C4-2B (cell line): Measurements from ENCODE around the gene MEAK7.

Experiments
- H3K27ac ChIP-seq: fragments of 450-650 bp; 2 replicates; pipeline ENCODE4 v1.5.1; 2017
- ZFX ChIP-seq: fragments of 450-650 bp; IDR thresholded peaks from 2 replicates; pipeline ENCODE4 v1.6.1; 2017
- TF ChIP-seq, protein P1 (sequence below): fragments of 450-650 bp; conservative IDR thresholded peaks from 2 replicates; pipeline ENCODE4 v1.5.1; 2017; ENCODE audit warnings: mild to moderate bottlenecking

The MEAK7 gene

DNA sequence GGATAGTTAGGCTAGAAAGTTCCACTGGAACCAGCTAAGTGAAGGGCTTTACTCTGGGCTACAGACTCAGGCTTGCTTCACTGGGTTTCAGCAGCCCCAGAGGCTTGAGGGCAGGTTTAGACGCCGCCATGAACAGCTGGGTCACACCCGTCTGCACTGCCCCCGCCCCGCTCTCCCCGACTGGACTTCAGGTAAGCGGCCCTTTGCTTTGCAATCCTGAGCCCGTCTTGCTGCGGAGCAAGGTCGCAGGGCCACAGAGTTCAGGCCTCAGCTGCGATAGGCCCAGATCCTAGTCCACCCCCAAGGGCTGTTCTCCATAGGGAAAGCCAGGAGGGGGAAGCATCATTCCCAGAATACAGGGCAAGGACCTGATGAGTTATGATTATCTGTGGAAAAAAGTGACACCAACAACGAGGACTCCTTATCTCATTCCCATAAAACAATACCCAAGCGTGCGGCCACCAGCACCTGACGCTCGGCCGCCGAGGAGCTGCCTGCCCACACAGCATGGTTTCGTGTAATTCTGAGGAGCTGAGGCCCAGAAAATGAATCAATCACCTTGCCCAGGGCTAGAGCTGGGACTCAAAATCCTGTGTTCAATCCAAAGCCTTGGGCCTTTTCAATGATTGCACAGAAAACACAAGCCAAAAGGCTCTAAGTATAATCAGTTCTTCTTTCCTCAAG lies 20.4 kb downstream of the MEAK7 start:
- TF ChIP-seq ZFX = no peak
- TF ChIP-seq, protein P1, sequence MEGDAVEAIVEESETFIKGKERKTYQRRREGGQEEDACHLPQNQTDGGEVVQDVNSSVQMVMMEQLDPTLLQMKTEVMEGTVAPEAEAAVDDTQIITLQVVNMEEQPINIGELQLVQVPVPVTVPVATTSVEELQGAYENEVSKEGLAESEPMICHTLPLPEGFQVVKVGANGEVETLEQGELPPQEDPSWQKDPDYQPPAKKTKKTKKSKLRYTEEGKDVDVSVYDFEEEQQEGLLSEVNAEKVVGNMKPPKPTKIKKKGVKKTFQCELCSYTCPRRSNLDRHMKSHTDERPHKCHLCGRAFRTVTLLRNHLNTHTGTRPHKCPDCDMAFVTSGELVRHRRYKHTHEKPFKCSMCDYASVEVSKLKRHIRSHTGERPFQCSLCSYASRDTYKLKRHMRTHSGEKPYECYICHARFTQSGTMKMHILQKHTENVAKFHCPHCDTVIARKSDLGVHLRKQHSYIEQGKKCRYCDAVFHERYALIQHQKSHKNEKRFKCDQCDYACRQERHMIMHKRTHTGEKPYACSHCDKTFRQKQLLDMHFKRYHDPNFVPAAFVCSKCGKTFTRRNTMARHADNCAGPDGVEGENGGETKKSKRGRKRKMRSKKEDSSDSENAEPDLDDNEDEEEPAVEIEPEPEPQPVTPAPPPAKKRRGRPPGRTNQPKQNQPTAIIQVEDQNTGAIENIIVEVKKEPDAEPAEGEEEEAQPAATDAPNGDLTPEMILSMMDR = no peak

DNA sequence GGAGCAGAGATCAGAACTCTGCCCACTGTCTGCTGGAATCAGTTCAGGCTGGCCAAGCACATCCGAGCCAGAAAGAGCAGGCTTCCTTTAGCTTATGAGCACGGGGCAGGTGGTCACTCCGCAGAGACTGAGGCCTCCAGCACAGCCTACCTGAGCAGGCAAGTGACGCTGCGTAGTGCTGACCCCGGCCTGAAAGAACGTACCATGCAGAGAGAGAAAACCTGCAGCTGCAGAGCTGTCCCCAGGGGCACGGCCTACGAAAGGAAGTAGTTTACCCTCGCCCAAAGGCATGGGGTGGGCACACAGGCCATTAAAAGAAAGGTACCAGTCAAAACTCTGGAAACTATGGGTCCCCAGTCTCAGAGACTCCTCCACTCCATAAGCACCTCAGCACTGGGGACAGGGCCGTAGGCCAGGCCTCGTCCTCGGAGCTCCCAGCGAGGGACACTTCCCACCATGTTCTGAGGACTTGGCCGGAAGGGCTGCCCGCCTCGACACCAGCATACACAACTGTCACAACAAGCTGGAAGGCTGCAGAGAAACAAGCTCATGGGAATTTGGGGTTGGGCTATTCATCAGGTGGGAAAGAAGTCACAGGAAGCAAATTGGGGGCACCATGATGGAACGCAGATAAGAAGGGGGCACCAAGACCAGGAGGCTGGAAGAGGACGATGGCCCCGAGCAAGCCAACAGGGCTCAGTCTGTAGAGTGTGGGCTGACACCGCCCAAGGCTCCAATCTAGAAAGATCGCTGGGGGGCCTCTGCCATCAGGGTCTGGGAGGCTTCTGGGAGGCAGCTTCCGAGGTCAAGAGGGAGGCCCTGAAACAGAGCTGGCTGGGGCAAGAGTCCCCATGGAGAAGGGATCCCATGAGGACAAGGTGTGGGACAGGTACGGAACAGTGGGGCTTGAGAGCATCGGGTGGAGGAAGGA lies 21.2 kb downstream of the MEAK7 start:
- no peak overlapping the region for H3K27ac ChIP-seq
- TF ChIP-seq, protein P1 = no peak
- TF ChIP-seq ZFX = no peak

More for the DNA sequence above, 20.4 kb downstream of the MEAK7 start:
- H3K27ac ChIP-seq = no peak overlapping the region

DNA sequence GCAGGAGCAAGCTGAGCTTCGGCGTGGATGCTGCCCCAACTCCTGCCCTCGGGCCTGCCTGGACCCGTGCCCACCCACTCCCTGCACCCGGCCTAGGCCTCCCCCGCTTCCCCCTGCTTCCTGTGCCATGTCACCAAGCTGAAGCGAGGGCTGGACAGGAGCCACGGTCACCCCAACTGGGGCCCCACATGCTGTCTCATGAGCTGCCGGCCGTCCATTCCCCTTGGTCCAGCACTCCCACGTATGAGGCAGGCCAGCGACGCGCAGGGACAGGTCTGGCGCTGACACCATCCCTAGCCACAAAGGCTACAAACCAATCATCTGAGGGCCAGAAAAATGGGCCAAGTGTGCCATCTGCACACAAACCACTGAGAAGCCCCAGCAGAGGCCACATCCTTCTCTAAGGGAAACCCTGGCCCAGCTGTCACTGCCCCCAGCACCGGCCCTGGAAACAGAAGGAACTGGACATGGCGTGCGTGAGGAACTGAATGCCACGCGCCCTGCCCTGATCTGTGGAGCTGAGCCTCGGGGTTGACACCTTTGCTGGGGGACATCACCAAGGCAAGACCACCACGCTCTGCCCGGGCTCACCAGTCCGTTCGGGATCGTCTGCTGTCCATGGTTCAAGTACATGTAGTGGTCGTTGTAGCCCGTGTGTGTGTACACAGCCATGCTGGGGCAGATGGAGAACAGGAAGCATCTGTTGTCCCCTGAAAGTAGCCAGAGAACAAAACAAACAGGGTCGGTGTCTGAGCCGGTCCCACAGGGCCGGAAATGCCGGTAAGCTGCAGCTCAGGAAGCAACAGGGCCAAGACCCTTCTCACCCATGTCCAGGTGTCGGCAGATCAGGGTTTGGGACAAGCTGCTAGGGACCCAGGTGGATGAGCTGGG lies 22.2 kb downstream of the MEAK7 start:
- H3K27ac ChIP-seq = no peak overlapping the region
- TF ChIP-seq, protein P1 = no peak
- no peak for TF ChIP-seq ZFX

DNA sequence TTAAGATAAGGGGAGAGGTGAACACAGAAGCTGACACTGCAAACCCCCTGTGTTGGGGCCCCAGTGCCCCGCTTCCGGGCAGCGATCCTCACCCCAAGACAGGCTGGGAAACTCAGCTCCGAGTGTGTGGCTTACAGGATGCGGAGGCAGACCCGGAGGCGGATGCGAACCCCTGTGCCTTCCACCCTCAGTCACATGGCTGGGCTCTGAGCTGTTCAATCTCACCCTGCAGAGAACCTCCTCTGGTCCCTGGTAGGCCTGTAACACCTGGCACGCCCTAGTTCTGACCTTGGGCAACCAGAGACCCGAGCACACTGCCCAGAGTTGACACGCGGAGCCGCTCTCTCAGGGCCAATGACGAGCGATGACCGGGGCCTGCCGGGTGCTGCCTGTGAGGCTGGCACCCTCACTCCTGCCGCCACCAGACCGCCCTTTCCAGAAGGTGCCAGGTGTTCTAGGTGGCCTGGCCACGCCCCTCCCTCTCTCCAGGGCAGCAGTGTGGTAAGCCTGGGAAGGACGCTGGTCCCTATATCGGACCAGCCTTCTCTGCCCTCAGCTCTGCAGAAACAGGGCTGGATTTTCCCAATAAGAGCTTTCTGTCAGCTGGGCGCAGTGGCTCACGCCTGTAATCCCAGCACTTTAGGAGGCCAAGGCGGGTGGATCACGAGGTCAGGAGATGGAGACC lies 23.3 kb downstream of the MEAK7 start:
- TF ChIP-seq, protein P1 = no peak
- no peak for TF ChIP-seq ZFX
- no peak overlapping the region for H3K27ac ChIP-seq

DNA sequence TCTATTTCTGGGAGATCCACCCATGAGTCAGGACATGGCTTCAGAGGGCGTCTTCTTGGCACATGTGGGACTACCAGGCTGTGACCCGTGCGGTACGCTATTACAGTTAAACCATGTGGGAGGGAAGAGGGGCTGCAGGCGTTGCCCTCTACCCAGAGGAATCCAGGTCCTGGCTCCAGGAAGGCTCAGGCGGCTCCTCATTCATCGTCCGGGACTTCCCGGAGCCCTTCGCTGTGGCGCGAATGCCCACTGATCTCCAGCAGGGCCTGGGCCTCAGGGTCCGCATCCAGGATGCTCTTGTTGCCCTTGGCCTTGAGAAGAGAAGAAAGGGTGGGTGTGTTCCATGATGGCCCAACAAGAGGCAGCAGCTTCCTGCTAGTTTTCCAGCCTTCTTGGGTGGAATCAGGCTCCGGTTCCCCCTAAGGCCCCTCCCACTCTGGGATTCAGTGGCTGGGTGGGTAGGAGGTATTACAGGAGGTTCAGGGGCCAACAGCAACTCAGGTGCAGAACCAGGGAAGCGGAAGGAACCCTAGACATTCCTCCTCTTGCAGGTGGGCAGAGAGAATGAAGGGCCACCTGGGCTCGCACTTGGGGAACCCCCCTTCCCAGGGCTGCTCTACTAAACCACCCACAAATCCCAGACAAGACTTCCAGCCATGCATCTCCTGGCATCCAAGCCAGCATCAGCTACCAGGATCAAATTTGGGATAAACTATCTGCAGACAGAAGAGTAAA lies 24.6 kb downstream of the MEAK7 start:
- TF ChIP-seq, protein P1 = no peak
- TF ChIP-seq ZFX = no peak
- no peak overlapping the region for H3K27ac ChIP-seq
